GM19351 (cell line): ENCODE measurements around the gene CHCHD4.

ENCODE experiments used
- ATAC-seq: cut with Tn5 transposase; IDR thresholded peaks from one replicate; pipeline ENCODE4 v1.9.1; 2021; ENCODE audit warnings: mild to moderate bottlenecking, moderate library complexity; ENCODE audit not compliant: unreplicated experiment

CHCHD4 gene

DNA sequence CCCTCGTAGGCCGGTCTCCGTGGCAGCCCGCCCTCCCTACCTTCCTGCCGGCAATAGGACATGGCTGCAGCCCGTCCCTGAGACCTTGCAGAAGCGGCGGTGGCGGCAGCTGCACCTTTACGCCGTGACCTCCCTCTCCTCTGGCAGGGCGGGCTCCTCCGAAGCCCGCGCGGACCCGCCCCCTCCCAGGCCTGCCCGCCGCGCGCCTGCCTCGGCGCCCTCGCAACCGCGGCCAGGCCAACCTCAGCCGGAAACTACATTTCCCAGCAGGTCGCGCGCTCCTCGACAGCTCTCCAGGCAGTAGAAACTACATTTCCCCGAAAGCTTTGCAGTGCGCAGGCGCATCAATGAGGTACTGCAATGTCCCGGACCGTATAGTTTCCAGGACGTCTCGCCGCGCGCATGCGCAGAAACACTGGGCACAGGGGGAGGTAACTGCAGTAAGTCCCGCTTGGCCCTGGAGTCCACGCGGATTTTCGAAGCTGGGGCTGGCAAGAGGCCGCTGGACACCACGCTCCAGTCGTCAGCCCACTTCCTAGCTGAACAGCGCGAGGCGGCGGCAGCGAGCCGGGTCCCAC is at the start of gene CHCHD4, which contains the start of gene TMEM43:
CHCHD4 (minus strand) TSS at position 256 of the 578 bp plus-strand sequence; CDS start at position 62, 194 bp downstream.
TMEM43 (plus strand) TSS at position 438 of the 578 bp plus-strand sequence. CDS start 142 bp downstream, outside the sequence.
- ATAC-seq: peak; percentile 85

DNA sequence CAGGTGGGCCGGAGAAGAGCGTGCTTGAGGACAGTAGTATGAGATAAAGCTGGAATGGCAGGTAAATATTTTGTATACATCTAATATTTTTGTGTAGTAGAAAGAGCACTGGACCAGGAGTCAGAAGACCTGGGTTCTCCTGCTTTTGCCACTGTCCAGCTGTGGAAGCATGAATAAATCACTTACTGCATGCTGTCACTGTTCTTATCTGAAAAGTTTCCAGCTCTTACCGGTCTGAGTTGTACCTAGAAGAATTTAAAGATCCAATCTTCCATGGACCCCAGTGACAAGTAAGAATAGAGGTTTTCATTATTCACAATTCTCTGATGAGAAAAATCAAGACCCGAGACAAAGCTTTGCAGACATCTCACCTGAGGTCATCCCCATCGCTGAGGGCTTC is 47.8 kb upstream of the CHCHD4 start:
- no peak for ATAC-seq

DNA sequence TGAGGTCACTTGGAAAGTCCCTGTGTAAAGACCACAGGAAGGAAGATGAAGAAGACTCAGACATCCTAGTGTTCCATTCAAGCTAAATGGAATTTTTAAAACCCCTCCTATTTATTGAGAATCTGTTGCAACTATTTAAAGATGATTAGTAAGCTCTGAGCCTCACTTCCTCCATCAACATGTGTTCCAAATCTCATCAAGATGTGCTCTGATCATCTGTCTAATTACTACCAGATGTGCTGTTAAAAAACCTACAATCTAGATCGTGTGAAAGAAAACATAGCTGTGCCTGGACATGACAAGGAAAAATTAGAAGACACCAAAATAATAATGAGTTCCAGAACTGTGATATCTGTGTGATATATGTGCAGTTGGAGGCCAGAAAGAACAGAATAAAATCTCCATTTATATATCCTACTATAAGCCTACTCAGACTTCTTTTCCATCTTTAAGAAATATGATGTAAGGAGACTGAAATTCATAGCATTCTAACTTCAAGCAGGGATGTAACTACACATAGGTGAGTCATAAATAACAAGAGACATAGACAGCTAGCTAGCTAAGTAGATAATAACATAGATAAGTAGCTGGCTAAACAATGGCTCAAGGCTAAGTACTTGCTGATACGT is 46.0 kb upstream of the CHCHD4 start:
- no peak for ATAC-seq

DNA sequence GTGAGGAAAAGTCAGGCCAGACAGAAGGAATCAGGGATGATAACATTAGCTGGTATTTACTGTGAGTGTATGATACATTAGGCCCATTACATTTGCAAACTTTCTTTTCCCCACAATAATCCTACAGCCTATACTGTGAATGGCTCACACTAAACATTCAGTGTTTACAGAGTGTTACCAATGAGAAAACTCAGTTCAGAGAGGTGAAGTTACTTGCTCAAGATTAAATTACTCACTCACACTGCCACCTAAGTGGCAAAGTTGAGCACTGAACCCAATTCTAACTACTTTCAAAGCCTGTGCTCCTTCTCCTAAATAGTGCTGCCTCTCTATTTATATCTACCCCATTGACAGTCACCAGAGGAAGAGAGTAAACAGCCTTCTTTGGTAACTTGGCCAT is 45.2 kb upstream of the CHCHD4 start:
- no peak for ATAC-seq

DNA sequence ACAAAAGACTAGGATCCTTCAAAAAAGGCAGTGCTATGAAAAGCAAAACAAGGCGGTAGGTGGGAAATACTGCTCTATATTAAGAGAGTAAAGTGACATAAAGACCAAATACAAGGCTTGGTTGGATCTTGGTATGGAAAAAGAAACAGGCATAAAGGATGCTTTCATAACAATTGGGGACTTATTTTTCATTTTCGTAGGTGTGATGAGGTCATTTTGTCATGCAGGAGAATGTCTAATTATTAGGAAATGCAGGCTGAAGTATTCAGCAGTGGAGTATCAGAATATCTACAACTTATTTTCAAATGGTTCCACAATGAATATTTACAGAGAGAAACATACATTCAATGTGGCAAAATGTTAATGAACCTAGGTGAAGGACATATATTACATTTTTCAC is 44.8 kb upstream of the CHCHD4 start:
- ATAC-seq: no peak

DNA sequence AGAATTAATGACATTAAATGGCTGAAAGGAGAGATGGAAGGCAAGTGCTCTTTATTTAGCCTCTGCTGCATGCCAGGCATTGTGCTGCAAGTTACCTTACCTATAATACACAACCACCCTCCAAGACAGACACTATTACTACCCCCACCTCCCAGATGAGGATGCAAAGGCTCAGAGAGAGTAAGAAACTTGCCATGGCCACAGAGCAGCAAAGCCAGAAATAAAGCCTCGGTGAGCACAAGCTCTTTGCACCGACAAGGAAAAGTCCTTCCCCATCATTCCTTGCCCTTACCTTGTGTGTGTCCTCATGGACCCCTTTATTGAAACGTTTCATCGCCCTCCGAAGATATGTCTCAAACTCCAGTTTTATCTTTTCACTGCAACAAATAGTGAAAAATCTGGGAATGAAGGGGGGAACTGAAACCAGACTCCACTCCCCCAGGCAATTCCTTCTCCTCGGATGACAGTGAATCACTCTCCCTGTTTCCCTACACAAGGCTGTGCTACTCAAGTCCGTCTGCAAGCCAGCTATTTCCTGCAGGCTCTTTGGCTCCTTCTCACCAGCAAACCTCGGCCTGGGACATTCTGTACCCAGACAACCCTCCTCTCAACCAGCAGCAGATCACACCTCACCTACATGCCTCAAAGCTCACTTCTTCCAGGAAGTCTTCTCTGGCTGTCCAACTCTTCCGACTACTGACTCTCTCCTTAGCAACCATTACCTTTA is 42.4 kb upstream of the CHCHD4 start:
- ATAC-seq: no peak

DNA sequence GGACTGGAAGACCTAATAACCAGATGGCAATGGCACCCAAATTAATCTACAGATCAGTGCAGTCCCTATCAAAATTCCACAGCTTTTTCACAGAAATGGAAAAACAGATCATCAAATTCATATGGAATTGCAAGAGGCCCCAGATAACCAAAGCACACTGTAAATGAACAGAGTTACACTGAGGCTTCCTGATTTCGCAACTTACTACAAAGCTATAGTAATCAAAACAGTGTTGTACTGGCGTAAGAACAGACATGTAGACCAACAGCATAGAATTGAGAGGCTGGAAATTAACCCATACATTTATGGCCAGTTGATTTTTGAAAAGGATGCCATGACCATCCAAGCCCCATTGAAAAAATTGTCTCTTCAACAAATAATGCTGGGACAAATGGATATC is 37.5 kb upstream of the CHCHD4 start:
- no peak for ATAC-seq

DNA sequence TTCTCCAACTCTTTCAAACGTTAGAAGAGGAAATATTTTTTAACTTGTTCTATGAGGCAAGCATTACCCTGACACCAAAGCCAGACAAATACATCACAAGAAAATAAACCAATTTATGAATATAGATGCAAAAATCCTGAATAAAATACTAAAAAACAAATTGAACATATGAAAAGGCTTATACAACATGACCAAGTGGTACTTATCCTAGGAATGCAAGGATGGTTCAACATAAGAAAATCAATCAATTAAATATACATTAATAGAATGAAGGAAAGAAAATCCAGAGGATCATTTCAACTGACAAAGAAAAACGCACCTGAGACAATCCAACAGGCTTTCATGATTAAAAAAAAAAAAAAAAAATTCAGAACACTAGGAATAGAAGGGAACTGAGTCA is 36.6 kb upstream of the CHCHD4 start:
- ATAC-seq: no peak

DNA sequence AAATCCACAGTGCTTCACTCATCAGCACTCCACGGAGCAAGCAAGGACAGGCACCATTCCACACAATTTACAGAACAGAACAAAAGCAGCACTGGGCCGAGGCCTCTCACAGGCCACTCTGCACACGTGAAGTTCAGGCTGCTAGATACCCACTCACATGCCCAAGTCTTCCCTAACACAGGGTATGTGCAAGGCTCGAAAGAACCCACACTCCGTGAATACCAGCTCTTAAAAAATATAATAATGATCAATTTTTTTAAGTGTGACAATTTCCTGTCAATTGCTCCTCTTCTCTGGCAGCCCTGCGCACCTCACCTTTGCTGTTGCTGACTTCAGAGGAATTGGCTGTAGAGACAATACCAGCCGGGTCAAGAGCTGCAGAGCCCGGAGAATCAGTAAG is 34.8 kb upstream of the CHCHD4 start:
- ATAC-seq: no peak

DNA sequence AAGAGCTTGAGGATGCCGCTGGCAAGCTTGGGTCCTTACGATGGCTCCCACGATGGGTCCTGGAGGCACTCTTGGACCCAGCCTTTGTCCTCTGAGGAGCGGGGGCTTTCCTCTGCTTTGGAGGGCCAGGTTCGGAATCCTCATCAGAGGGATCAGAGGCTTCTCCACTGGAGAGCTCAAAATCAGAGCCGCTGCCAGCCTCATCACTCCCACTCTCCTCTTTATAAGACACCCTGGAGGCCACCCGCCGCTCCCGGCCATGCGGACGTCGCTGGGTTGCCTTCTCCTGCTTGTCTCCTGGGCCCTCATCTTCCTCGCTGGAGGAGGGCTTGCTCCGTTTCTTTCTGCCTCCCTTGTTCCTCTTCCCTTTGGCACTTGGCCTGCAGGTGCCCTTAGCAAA is 33.7 kb upstream of the CHCHD4 start:
- ATAC-seq: no peak

DNA sequence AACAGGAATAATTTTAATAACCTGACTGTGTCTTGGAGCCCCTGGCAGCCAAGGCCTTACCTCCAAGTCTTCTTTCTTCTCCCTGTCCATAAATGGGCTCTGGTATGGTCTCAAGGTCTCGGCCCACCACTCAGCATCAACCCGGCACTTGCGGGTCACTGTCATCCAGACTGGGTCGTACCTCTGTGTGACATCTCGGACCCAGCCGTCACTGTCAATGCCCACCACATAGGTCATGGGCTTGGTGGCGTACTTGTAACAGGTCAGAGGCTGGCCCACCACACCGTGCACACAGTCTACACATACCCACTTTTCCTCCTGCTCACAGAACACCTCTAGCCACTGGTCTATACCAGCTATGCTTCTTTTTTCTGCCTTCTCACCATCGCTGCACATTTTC is 33.3 kb upstream of the CHCHD4 start:
- ATAC-seq: no peak

DNA sequence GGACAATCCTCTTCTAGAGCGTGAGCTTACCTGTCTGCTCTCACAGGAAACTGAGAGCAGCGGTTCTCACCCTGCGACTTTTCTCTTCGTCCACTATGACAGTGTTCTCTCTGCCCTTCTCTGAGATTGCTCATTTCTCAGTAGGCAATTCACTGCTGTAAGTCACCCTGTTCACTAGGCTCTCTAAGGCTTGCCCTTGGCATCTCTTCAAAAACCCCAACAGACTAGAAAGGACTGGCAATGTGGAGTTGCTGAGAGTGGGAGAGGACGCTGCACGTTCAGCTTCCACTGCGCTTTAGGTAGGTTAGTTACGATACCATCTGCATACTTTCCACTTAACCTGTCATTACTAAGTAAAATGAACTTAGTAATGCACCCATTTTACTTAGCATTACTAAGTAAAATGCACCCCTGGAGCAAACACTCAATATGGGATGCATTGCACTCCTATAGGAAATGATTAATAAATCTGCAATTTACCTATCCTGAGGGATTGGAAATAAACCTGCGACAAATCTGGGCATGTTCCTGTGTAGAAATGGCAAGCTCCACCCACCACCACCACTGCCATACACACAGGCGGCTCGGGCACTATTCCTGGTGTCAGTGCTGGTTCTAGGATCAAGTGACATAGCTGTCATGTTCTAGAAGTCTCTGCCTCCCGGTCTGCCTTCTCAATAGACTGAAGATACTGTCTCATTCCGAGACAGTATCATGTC is 32.3 kb upstream of the CHCHD4 start:
- no peak for ATAC-seq

DNA sequence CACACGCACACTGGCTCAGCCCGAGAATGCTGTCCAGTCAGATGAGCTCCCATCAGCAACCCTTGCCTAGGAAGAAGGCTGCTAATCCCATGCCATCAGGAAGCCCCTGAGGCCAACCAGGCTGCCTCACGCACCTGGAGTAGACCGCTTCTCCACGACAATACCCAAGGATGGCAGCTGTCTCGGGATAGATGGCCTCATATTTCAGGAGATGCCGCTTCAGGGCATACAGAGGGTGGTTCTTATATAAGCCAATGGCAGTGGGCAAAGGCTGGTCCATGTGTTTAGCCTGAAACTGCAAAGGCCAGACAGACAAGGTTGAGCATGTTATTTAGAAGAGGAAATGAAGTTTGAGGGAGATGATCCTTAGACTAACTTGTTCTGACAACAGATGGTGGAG is 31.5 kb upstream of the CHCHD4 start:
- ATAC-seq: no peak

DNA sequence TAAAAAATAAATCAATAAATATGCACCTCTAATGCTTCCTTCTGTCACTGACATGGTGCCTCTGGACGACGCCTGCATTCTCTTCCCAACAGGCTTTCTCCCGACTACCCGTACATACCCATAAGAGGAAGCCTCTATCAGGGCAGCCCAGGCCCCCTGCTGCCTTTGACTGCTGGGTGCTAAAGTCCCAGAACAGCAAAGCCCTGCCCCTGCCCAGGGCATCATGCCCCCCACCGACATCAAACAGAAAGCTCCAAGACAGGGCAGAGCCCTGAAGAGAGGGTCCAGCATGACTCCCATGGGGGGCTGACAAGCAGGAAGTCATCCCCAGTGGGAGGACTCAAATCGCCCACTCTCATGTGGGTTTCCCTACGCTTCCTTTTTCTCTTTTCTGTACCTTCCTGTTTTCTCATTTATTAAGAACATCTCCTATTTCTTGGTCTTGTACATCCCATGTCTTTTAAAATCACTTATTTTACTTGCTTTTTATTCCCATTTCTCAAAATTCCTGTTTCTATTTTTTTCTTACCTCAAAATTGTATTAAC is 30.3 kb upstream of the CHCHD4 start:
- no peak for ATAC-seq

DNA sequence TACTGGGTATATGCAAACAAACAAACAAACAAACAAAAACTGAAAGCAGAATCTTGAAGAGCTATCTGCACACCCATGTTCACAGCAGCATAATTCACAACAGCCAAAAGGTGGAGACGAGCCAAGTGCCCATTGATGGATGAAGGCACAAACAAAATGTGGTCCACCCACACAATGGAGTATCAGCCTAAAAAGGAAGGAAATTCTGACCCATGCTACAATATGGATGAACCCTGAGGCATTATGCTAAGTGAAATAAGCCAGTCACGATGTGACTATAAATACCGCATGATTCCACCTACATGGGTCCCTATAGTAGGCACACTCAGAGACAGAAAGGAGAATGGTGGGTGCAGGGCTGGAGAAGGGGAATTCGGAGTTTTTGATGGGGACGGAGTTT is 29.6 kb upstream of the CHCHD4 start:
- ATAC-seq: no peak

DNA sequence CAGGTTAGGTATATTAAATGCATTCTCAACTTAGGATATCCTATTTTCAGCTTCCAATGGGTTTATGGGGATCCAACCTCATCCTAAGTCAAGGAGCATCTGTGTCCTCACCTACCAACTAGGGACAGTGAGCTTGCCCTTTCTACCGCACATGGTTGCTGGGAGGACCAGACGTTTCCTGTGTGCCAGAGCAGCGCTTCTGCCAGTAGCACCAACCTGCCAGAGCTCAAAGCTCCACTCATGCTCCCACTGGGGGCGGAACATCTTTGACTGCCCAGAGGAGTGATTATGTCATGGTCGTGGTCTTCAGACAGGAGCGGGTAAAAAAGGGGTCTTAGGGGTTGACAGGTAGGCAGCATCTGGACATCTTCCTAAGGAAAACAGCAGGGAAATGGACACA is 29.0 kb upstream of the CHCHD4 start:
- no peak for ATAC-seq

DNA sequence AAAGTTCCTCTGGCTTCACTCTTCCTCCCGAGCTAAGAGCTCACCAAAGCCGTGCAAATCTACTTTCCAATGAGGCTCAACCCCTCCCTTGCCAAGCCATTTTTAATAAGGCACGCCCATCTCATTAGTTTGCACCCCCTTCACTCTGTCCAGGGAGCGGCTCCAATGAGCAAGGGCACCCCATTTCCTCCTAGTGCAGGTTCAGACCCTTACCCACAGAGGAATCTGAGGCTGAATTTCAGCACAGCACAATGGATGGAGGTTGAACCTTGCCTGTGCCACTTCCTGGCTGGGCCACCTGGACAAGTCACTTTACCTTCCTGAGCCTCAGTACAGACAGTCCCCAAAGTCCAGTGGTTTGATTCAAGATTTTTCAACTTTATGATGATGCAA is 28.3 kb upstream of the CHCHD4 start:
- no peak for ATAC-seq

DNA sequence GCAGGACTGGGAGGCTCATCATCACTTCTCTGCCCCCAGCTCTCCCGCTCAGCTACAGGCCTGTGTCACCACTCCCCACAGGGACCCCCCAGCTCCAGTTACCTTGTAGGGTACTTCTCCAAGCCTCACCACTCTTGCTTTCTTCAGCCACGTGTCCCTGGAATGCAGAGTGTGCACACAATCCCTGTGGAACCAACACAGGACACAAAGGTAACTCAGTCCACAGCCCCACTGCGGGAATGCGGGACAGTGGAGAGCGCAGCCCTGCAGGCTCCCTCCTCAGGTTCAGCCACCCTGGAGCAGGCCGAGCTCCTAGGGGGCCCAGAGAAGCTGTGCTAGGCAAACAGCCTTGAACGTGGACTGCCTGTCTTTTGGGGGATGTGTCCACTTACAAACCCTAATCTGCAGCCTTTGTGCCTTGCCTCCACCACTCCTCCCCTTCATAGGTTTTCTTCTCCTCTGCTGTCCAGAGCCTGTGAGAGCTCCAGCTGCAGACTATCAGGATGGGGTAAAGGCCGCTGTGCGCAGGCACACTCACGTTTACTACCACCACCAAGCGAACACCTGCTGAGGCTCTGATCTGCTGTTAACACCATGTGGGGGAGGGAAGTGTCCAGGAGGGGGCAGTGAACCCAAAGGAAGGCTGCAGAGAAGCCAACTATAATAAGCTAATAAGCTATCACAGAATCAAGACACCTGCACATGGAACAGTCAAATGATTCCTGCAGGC is 27.7 kb upstream of the CHCHD4 start:
- ATAC-seq: no peak

DNA sequence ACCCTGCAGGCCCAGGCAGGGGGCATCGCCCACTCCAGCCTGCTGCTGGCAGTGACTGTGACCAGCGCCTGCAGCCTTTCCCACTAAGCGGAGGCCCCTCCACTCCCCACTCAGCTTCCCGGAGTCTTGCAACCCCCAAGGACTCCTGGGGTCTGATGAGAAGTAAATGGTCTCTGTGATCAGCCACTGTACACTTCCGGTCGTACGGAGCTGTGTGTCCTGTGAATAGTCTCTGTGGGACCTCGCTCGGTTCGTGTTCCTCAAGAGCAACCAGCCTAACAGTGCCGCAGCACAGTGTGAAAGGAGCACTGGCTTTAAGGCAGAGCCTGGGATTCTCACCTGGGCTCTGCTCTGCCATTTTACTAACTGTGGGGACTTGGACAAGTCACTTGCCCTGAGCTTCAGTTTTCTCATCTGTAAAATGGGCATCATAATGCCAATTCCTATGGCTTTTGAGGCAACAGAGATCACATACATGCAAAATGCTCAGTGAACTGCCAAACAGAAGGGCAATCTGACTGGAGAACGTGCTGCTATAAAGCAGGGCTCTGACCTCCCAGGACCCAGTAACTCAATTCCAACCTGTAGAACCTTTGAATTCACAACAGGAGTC is 26.9 kb upstream of the CHCHD4 start:
- ATAC-seq: no peak

DNA sequence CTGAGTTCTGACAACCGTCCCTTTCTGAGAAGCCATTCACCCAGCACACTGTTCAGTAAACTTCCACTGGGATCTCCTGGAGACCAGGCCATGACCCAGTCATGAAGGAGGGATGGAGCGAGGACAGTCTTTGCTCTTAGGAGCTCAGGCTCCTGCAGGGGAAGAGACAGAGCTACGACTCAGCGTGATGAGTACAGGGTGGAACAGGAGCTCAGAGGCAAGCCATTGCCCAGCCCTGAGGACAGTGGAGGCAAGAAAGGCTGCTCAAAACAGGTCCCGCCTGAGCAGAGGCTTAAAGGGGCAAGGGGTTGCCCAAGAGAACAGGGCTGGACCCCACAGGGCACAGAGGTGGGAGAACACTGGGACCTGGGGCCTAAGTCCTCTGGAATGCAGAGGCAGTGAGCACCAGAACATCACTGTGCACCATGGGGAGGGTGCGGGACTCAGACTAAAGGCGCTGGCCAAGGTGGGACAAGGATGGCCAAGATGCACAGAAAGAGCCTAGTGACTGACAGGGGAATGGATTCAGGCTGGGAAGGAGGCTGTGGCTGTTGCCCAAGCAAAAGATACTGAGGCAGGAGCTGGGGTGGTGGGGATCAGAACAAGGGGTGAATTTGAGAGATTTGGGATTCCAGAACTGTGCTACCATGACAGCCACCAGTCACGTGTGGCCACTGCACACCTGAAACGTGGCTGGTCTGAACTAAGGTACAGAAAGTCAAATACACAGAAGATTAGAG is 26.0 kb upstream of the CHCHD4 start:
- ATAC-seq: no peak
